LNCAP (cell line): ENCODE data around the gene MTG2.

Experiments used
- TF ChIP-seq, protein P1 (sequence below): fragments of 450-650 bp; IDR thresholded peaks from 2 replicates; pipeline ENCODE4 v1.5.1; 2017; ENCODE audit warnings: mild to moderate bottlenecking

The MTG2 gene

DNA sequence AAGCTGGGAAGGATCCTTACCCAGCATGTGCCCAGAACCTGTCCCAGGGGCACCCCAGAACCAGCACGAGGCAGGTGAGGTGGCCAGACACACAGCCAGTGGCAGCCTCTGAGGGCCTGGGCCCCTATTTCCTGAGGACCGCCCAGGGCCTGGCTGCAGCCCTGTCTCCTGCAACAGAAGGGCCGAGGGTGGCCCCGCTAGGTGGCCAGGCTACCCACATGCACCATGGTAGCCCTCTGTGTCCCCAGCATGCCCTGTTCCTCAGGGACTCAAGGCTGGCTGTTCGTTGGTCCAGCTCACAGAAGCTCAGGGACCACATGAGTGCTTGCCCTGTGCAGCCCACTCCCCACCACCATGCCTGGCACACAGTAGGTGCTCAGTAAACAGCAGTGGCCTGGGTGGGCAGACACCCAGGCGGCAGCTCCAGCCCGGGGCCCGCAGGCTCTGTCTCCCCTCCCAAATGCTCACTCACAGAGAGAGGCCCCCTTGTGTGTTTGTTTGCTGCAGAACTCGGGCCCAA is 29.0 kb downstream of the MTG2 start:
- TF ChIP-seq, protein P1, sequence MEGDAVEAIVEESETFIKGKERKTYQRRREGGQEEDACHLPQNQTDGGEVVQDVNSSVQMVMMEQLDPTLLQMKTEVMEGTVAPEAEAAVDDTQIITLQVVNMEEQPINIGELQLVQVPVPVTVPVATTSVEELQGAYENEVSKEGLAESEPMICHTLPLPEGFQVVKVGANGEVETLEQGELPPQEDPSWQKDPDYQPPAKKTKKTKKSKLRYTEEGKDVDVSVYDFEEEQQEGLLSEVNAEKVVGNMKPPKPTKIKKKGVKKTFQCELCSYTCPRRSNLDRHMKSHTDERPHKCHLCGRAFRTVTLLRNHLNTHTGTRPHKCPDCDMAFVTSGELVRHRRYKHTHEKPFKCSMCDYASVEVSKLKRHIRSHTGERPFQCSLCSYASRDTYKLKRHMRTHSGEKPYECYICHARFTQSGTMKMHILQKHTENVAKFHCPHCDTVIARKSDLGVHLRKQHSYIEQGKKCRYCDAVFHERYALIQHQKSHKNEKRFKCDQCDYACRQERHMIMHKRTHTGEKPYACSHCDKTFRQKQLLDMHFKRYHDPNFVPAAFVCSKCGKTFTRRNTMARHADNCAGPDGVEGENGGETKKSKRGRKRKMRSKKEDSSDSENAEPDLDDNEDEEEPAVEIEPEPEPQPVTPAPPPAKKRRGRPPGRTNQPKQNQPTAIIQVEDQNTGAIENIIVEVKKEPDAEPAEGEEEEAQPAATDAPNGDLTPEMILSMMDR = no peak

DNA sequence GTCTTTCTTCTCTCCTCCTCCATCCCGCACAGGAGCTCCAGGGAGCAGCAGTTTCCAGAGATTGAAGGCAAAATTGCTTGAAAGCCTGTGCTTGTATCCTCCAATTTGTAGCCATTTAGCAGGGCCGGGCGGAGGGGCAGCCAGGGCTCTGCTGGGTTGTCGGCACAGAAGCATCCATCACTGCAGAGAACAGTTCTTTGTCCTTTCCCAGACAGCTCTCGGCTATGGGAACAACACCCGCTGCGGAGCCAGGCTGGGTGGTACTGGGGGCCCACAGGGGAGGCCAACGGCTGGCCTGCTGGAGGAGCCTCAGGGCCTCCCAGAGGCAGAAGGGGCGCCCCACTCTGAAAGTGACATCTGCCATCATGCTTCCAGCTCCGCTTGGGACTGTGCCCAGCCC is 29.5 kb downstream of the MTG2 start:
- TF ChIP-seq, protein P1 = no peak

- TF ChIP-seq, protein P1 = no peak
Observed at GRCh38 chr20:62214067-62214466, 31.2 kb downstream of the MTG2 start.

DNA sequence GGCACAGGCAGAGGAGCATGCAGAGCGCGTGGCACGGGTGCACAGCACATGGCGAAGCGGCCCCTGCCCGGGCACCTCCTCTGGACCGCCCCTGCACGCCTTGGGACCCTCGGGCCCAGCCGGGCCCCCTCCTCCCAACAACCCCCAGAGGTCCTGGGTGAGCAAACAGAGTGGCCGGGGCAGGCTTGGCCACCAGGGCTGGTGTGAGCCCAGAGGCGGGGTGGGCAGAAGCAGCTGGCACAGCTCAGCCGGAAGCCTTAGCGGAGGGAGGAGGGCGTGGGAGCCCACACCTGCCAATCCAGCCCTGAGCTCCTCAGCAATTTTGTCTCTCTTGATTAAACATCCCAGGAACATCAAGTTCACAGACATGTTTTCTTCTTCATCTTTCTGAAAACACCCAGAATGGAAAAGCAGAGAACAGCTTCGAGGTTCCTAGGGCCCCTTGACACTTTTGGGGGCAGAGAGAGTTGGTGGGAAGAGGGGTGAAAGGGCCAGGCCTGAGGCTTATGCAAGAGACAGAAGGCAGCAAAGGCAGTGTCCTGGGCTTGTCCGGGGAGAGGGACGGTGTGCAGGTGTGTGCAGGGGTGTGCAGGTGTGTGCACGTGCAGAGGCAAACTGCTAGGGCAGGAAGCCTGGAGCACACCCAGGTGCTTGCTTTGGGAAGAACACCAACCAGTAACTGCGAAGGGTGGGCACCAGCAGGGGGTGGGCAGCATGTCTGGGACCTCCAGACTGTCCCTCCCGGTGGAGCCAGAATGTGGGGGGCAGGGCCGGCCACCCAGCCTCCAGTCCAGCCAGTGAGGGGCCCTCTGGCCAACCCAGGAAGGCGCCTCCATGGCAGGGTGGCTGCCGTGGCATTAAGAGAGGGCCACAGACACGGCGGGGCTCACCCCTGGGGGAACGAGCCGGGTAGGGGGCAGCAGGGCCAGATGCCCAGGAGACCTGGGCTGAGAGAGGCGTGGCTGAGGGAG is 32.5 kb downstream of the MTG2 start:
- TF ChIP-seq, protein P1 = no peak

DNA sequence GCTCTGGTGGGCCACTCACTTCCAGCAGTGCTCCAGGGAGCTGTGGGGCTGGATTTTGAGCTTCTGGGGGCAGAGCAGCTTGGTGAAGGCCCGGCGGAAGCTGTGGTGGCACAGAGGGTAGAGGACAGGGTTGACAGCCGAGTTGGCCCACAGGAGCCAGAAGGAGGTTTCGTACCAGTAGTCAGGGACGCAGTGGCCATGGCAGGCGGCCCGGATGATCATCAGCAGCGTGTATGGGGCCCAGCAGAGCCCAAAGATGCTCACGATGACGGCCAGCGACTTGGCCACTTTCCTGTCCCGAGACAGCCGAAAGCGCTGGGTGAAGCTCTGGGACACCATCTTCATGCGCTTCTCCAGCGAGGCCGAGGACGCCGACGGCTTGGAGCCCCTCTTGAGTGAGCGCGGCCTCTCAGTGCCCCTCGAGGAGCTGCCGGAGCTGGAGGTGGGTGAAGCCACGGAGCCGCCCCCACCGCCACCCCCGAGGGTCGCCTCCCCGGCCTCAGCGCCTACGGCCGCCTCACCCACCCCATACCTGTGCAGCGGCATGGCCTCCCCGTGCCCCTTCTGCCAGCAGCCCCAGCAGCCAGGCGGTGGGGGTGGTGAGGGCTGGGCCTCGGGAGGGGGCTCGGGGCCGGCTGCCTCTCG is 33.3 kb downstream of the MTG2 start:
- TF ChIP-seq, protein P1 = no peak

DNA sequence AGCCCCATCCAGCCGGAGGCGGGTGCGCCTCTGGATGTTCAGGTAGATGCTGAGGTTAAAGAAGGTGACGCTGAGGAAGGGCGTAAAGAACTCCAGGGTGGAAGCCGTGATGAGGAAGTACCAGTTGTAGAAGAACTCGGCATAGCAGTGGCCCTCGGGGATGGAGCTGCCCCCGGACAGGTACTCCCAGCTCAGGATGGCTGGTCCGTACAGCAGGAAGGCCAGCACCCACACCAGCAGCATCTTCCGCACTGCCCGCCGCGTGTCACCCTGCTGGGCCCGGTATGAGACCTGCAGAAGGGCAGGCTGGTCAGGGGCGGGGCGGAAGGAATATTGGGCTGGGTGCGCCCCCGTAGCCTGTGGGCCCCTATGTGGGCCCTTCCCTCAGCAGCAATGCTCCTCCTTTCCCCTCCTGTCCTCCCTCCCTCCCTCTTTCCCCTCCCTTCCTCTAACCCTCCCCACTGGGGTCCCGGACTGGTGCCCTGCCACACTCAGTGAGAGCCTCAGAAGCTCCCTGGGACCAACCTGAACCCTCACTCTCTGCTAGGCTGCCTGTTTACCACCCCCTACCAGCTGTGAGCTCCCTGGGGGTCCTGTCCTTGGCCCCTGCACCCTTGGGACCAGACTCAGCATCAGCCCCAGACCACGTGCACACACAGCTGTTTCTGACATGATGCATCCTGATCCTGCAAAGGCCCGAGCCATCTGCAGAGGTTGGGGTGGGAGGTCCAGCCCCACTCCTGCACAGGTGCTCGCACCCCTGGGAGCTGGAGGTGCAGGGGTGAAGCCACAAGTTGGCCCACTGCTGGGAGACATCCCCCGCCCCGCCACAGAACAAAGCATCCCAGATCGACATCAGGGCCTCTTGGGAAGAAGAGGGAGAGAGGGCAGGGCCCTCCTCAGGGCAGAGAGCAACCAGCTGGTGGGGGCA is 34.1 kb downstream of the MTG2 start:
- TF ChIP-seq, protein P1 = no peak
